SK-N-SH (cell line): ENCODE data around the gene TLE1. TPM values are rescaled to one million over a fixed set of nuclear protein-coding genes. Genes with fewer than 3 reads are reported as not detected.

ENCODE experiments used
- CTCF ChIA-PET: fragments of 300-600, 350-600 bp; formaldehyde crosslinking; extraction: SDS; loops from one replicate; lab custom pipeline; 2021; lab: Yijun Ruan, JAX
- POLR2A ChIA-PET: fragments of 350-600 bp; sonication (Branson Sonifier 250); formaldehyde crosslinking; extraction: SDS; loops from one replicate; lab custom pipeline; 2020; ENCODE audit warnings: antibody characterized with exemption, inconsistent platforms; lab: Yijun Ruan, JAX
- DNase-seq: peaks from one replicate; pipeline ENCODE4 v3.0.0; 2012
- H2AFZ ChIP-seq: fragments of 200-600 bp; sonication (generic); 2 replicates; pipeline ENCODE4 v1.8.1; 2016; ENCODE audit warnings: antibody characterized with exemption, mild to moderate bottlenecking, low read depth
- H3F3A ChIP-seq: fragments of 200-600 bp; sonication (generic); replicated peaks from 2 replicates; pipeline ENCODE3; 2016; ENCODE audit warnings: antibody characterized with exemption, mild to moderate bottlenecking; ENCODE audit not compliant: insufficient read depth
- H3K27ac ChIP-seq, 2 experiments: fragments of 200-500 bp in 1 of 2; fragments of 200-600 bp in 1 of 2; sonication (Bioruptor generic) in 1 of 2; sonication (generic), shearing (Covaris generic) in 1 of 2; 2 replicates each; pipeline versions ENCODE4 v1.5.1 to v1.6.1; 2014 to 2016; ENCODE audit warnings: low read depth in 2 of 2, inconsistent platforms in 1 of 2, low read length in 1 of 2, mild to moderate bottlenecking in 1 of 2, mixed read lengths in 1 of 2
- H3K27me3 ChIP-seq: fragments of 200-600 bp; sonication (generic), shearing (Covaris generic); 2 replicates; pipeline ENCODE4 v1.6.1; 2016; ENCODE audit warnings: mixed run types; ENCODE audit not compliant: insufficient read depth
- H3K36me3 ChIP-seq, 2 experiments: fragments of 200-500 bp in 1 of 2; fragments of 200-600 bp in 1 of 2; sonication (Bioruptor generic) in 1 of 2; sonication (generic) in 1 of 2; replicated peaks in 1 of 2; 2 replicates each; pipeline versions ENCODE3 to v1.5.1; 2014 to 2016; ENCODE audit warnings: low read length in 1 of 2, mild to moderate bottlenecking in 1 of 2; ENCODE audit not compliant: insufficient read depth in 2 of 2, control insufficient read depth in 1 of 2
- H3K4me1 ChIP-seq, 2 experiments: fragments of 200-500 bp in 1 of 2; fragments of 200-600 bp in 1 of 2; sonication (Bioruptor generic) in 1 of 2; sonication (generic), shearing (Covaris generic) in 1 of 2; 2 replicates each; pipeline versions ENCODE4 v1.5.1 to v1.6.1; 2014 to 2016; ENCODE audit warnings: low read depth in 1 of 2, low read length in 1 of 2, mixed run types in 1 of 2; ENCODE audit not compliant: insufficient read depth in 2 of 2, control insufficient read depth in 1 of 2
- H3K4me2 ChIP-seq: fragments of 200-600 bp; sonication (generic), shearing (Covaris generic); 2 replicates; pipeline ENCODE4 v1.6.1; 2017; ENCODE audit warnings: mixed run types
- H3K4me3 ChIP-seq, 2 experiments: fragments of 200-500 bp in 1 of 2; fragments of 200-600 bp in 1 of 2; sonication (Bioruptor generic) in 1 of 2; sonication (generic), shearing (Covaris generic) in 1 of 2; 2 replicates each; pipeline versions ENCODE4 v1.5.1 to v1.8.1; 2014 to 2016; ENCODE audit warnings: low read depth in 2 of 2, inconsistent platforms in 1 of 2, low read length in 1 of 2, mild to moderate bottlenecking in 1 of 2, mixed read lengths in 1 of 2, moderate library complexity in 1 of 2
- H3K79me2 ChIP-seq: fragments of 200-600 bp; sonication (generic); 2 replicates; pipeline ENCODE4 v1.8.1; 2017; ENCODE audit warnings: mild to moderate bottlenecking; ENCODE audit not compliant: insufficient read depth
- H3K9ac ChIP-seq: fragments of 200-600 bp; sonication (generic); 2 replicates; pipeline ENCODE4 v1.6.1; 2017; ENCODE audit warnings: mixed run types
- H3K9me2 ChIP-seq: fragments of 200-600 bp; sonication (generic); 2 replicates; pipeline ENCODE4 v1.6.1; 2017; ENCODE audit warnings: mixed run types
- H3K9me3 ChIP-seq: fragments of 200-600 bp; sonication (generic); 2 replicates; pipeline ENCODE4 v1.6.1; 2017; ENCODE audit warnings: mixed run types, mild to moderate bottlenecking, moderate library complexity
- H4K20me1 ChIP-seq: fragments of 200-600 bp; sonication (generic); 2 replicates; pipeline ENCODE4 v1.6.1; 2017; ENCODE audit warnings: mild to moderate bottlenecking, mixed run types; ENCODE audit not compliant: insufficient read depth
- CHD2 ChIP-seq: fragments of 150-350 bp; IDR thresholded peaks from 2 replicates; pipeline ENCODE4 v1.6.1; 2018; ENCODE audit warnings: low read length; ENCODE audit not compliant: partially characterized antibody
- ELF1 ChIP-seq: IDR thresholded peaks from 2 replicates; pipeline ENCODE4 v1.4.0; 2012
- EZH2phosphoT487 ChIP-seq: fragments of 200-600 bp; sonication (generic); IDR thresholded peaks from 2 replicates; pipeline ENCODE4 v1.6.1; 2017; ENCODE audit warnings: low read depth, mixed run types, mild to moderate bottlenecking, antibody characterized with exemption, moderate library complexity, borderline replicate concordance
- FOSL2 ChIP-seq: IDR thresholded peaks from 2 replicates; pipeline ENCODE4 v1.4.0; 2012; ENCODE audit warnings: low read depth, mild to moderate bottlenecking, moderate library complexity, borderline replicate concordance
- FOXJ3 ChIP-seq: sonication (generic); formaldehyde crosslinking; IDR thresholded peaks from 2 replicates; pipeline ENCODE4 v1.5.1; 2020; ENCODE audit warnings: mild to moderate bottlenecking, missing genetic modification reagents
- GABPA ChIP-seq: IDR thresholded peaks from 2 replicates; pipeline ENCODE4 v1.4.0; 2012; ENCODE audit warnings: low read depth, mild to moderate bottlenecking
- GATA2 ChIP-seq: sonication (generic); formaldehyde crosslinking; IDR thresholded peaks from 2 replicates; pipeline ENCODE4 v1.5.0; 2020; ENCODE audit warnings: mild to moderate bottlenecking, missing genetic modification reagents
- MXI1 ChIP-seq: IDR thresholded peaks from 2 replicates; pipeline ENCODE4 v1.6.1; 2012; ENCODE audit warnings: mild to moderate bottlenecking, low read depth, low read length, improper control_type of control experiment
- NFIC ChIP-seq: IDR thresholded peaks from 2 replicates; pipeline ENCODE4 v1.4.0; 2012; ENCODE audit warnings: borderline replicate concordance
- NRF1 ChIP-seq: IDR thresholded peaks from 2 replicates; pipeline ENCODE4 v1.6.1; 2012; ENCODE audit warnings: low read depth, mild to moderate bottlenecking, low read length
- POLR2AphosphoS5 ChIP-seq: IDR thresholded peaks from 2 replicates; pipeline ENCODE4 v1.6.1; 2012; ENCODE audit warnings: low read depth, low read length
- RCOR1 ChIP-seq: fragments of 150-350 bp; IDR thresholded peaks from 2 replicates; pipeline ENCODE4 v1.6.1; 2017; ENCODE audit warnings: antibody characterized with exemption, low read length
- RFX5 ChIP-seq: IDR thresholded peaks from 2 replicates; pipeline ENCODE4 v1.6.1; 2012; ENCODE audit warnings: mild to moderate bottlenecking, improper control_type of control experiment, low read length
- RXRA ChIP-seq: IDR thresholded peaks from 2 replicates; pipeline ENCODE4 v1.4.0; 2012; ENCODE audit warnings: low read depth, mild to moderate bottlenecking, borderline replicate concordance
- YY1 ChIP-seq: IDR thresholded peaks from 2 replicates; pipeline ENCODE4 v1.4.0; 2012; ENCODE audit warnings: low read depth, mild to moderate bottlenecking
- WGBS: methylation state at CpG from one replicate; pipeline ENCODE4 v1.1.6; 2017; ENCODE audit warnings: low lambda C conversion rate; 5-methylcytosine and 5-hydroxymethylcytosine counted together
- polyA plus RNA-seq, 3 experiments: library from polyadenylated mRNA; depleted of rRNA; stranded (reverse); fragments of >200 nt; gene quantifications; 2 replicates each; pipeline ENCODE4 v1.2.3, GENCODE V29; 2012
- TF ChIP-seq, protein P1 (sequence below): fragments of 150-350 bp; IDR thresholded peaks from 2 replicates; pipeline ENCODE4 v1.6.1; 2017; ENCODE audit warnings: antibody characterized with exemption, low read length, low read depth, borderline replicate concordance
- TF ChIP-seq, protein P2 (sequence below): fragments of 150-350 bp; IDR thresholded peaks from 2 replicates; pipeline ENCODE4 v1.6.1; 2016; ENCODE audit warnings: mild to moderate bottlenecking, low read depth, low read length
- TF ChIP-seq, protein P3 (sequence below): IDR thresholded peaks from 2 replicates; pipeline ENCODE4 v1.4.0; 2012; ENCODE audit warnings: low read depth, borderline replicate concordance
- TF ChIP-seq, protein P4 (sequence below): fragments of 200-600 bp; sonication (generic); IDR thresholded peaks from 2 replicates; pipeline ENCODE4 v1.6.1; 2017; ENCODE audit warnings: antibody characterized with exemption, mild to moderate bottlenecking, moderate library complexity

The TLE1 gene
- polyA plus RNA-seq, 1 of the 3 experiments (the other 2 are of a cell fraction) = 33.0 TPM

DNA sequence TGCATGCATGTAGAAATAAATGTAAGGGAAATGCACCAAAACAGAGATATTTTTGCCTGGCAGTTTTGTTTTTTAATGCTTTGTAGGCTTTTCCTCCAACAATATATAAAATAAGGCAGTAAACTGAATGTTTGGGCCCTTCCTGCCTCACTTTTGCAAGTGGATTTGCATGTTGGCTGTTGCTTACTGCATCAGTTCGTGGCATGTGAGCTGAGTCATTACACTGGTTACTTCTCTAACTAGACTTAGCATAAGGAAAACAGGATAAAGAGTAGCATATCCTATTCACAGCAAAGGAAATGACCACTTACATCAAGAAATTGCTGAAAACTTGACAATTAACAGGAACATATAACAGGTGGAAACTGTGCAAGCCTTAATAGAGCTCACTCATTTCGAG, 113.4 kb downstream of the TLE1 start:
- Histone ChIP-seq H3K9ac (no peak overlapping the region), H3K4me1 (no peaks in the 10 kb centered on the region; a peak in 1 of 4 replicates), H4K20me1 (no peaks in the 10 kb centered on the region), H3K36me3 (peaks cover 0 to under 1% of the 10 kb centered on the region in 2 experiments), H3K4me2 (no peak overlapping the region), H3K27me3 (no peaks in the 10 kb centered on the region), H3K9me2 (no peaks in the 10 kb centered on the region), H3K79me2 (no peaks in the 10 kb centered on the region), H3K9me3 (no peaks in the 10 kb centered on the region), H2AFZ (no peak overlapping the region), H3F3A (no peaks in the 10 kb centered on the region), H3K27ac (no peak overlapping the region), H3K4me3 (no peak overlapping the region)
- no peak for DNase-seq
- POLR2A ChIA-PET = no interaction called here
- 22% methylated on average over 2 of the region's 2 CpGs for WGBS
- TF ChIP-seq, protein P1, sequence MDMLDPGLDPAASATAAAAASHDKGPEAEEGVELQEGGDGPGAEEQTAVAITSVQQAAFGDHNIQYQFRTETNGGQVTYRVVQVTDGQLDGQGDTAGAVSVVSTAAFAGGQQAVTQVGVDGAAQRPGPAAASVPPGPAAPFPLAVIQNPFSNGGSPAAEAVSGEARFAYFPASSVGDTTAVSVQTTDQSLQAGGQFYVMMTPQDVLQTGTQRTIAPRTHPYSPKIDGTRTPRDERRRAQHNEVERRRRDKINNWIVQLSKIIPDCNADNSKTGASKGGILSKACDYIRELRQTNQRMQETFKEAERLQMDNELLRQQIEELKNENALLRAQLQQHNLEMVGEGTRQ = no peak
- TF ChIP-seq NRF1 (no peak), NFIC (no peak), EZH2phosphoT487 (no peak), CHD2 (no peak), MXI1 (no peak), YY1 (no peak), FOSL2 (no peak), RXRA (no peak), ELF1 (no peak)
- CTCF ChIA-PET = interaction anchor here (0.6 to 1.1 kb wide), 2 partner anchors 13 to 95 kb away, joined by 3 read pairs; no protein-coding TSS in a partner anchor

DNA sequence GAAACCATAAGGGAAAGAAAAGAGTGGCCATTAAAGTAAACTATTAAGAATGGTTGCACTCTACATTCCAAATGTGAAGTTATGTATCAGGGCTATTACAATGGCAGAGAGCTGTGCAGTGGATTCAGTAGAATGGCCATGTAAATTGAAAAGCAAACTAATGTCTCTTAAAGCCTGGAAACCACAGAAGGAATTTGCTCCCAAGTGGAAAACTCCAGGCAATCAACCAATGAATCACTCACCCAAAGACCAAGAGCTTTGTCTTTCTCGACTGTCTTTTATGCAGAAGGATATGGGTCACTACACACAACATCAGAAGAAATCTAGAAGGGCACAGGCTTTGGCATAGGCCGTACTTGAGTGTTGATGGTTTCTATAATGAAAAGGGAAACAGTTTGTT, 114.9 kb downstream of the TLE1 start:
- WGBS = 86% methylated on average over 2 of the region's 2 CpGs
- Histone ChIP-seq H3K9me2 (no peaks in the 10 kb centered on the region), H3K9ac (no peak overlapping the region), H3F3A (no peaks in the 10 kb centered on the region), H3K27me3 (no peaks in the 10 kb centered on the region), H4K20me1 (no peaks in the 10 kb centered on the region), H3K4me1 (no peaks in the 10 kb centered on the region; a peak in 2 of 4 replicates), H3K79me2 (no peaks in the 10 kb centered on the region), H3K9me3 (no peaks in the 10 kb centered on the region), H3K27ac (no peak overlapping the region), H2AFZ (no peak overlapping the region), H3K4me2 (no peak overlapping the region), H3K4me3 (no peak overlapping the region), H3K36me3 (no peaks in the 10 kb centered on the region)
- POLR2A ChIA-PET = no interaction called here
- TF ChIP-seq MXI1 = no peak
- TF ChIP-seq, protein P2, sequence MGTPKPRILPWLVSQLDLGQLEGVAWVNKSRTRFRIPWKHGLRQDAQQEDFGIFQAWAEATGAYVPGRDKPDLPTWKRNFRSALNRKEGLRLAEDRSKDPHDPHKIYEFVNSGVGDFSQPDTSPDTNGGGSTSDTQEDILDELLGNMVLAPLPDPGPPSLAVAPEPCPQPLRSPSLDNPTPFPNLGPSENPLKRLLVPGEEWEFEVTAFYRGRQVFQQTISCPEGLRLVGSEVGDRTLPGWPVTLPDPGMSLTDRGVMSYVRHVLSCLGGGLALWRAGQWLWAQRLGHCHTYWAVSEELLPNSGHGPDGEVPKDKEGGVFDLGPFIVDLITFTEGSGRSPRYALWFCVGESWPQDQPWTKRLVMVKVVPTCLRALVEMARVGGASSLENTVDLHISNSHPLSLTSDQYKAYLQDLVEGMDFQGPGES = no peak
- TF ChIP-seq, protein P3, sequence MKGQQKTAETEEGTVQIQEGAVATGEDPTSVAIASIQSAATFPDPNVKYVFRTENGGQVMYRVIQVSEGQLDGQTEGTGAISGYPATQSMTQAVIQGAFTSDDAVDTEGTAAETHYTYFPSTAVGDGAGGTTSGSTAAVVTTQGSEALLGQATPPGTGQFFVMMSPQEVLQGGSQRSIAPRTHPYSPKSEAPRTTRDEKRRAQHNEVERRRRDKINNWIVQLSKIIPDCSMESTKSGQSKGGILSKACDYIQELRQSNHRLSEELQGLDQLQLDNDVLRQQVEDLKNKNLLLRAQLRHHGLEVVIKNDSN = no peak
- no peak for TF ChIP-seq FOXJ3
- no peak for TF ChIP-seq YY1
- TF ChIP-seq RFX5 = no peak
- TF ChIP-seq POLR2AphosphoS5 = no peak
- no peak for TF ChIP-seq GATA2 (CRISPR knock-in tag)
- TF ChIP-seq GABPA = no peak
- TF ChIP-seq FOSL2 = no peak
- TF ChIP-seq, protein P4, sequence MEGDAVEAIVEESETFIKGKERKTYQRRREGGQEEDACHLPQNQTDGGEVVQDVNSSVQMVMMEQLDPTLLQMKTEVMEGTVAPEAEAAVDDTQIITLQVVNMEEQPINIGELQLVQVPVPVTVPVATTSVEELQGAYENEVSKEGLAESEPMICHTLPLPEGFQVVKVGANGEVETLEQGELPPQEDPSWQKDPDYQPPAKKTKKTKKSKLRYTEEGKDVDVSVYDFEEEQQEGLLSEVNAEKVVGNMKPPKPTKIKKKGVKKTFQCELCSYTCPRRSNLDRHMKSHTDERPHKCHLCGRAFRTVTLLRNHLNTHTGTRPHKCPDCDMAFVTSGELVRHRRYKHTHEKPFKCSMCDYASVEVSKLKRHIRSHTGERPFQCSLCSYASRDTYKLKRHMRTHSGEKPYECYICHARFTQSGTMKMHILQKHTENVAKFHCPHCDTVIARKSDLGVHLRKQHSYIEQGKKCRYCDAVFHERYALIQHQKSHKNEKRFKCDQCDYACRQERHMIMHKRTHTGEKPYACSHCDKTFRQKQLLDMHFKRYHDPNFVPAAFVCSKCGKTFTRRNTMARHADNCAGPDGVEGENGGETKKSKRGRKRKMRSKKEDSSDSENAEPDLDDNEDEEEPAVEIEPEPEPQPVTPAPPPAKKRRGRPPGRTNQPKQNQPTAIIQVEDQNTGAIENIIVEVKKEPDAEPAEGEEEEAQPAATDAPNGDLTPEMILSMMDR = no peak
- TF ChIP-seq RCOR1 = no peak
- CTCF ChIA-PET = no interaction called here
- no peak for DNase-seq
